ENCODE data around the gene VEGFC.

DNA sequence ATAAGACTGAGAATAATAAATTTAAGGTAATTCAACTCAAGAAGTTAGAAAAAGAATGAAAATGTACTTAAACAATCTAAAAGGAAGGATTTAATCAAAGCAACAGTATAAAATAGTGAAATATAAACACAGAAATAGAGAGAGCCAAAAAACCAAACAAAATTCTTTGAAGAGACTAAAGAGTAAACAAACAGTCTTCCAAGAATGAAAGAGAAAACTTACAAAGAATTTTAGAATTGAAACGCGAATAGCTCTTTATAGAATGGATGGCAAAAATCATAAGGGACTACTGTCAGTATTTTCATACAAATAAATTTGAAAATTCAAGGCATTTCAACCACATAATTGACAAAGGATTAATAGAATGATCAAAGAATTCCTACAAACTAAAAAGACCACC lies 41.7 kb downstream of the VEGFC start:
- TF ChIP-seq, protein P1, sequence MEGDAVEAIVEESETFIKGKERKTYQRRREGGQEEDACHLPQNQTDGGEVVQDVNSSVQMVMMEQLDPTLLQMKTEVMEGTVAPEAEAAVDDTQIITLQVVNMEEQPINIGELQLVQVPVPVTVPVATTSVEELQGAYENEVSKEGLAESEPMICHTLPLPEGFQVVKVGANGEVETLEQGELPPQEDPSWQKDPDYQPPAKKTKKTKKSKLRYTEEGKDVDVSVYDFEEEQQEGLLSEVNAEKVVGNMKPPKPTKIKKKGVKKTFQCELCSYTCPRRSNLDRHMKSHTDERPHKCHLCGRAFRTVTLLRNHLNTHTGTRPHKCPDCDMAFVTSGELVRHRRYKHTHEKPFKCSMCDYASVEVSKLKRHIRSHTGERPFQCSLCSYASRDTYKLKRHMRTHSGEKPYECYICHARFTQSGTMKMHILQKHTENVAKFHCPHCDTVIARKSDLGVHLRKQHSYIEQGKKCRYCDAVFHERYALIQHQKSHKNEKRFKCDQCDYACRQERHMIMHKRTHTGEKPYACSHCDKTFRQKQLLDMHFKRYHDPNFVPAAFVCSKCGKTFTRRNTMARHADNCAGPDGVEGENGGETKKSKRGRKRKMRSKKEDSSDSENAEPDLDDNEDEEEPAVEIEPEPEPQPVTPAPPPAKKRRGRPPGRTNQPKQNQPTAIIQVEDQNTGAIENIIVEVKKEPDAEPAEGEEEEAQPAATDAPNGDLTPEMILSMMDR (IDR thresholded peaks at IDR 0.05; ENCODE audit: low read depth, low read length), result no peak
- TF ChIP-seq, protein P2, sequence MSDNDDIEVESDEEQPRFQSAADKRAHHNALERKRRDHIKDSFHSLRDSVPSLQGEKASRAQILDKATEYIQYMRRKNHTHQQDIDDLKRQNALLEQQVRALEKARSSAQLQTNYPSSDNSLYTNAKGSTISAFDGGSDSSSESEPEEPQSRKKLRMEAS (IDR thresholded peaks at IDR 0.05; ENCODE audit: low read depth, low read length), result no peak
- TF ChIP-seq POLR2A (IDR thresholded peaks at IDR 0.05; ENCODE audit: extremely low read depth, insufficient read length), result no peak
- TF ChIP-seq MYC (IDR thresholded peaks at IDR 0.05; ENCODE audit: low read depth, low read length), result no peak

Data from NB4 (cell line).